ENCODE data around the gene MMP15. TPM values are rescaled to one million over a fixed set of nuclear protein-coding genes. Genes with fewer than 3 reads are reported as not detected.
"Not testable (repeated sequence)": the region's sequence is repeated elsewhere in the genome, so short reads cannot be mapped to it uniquely, and the experiment has no call there.

Gene MMP15
- total RNA-seq = 31.0 TPM

DNA sequence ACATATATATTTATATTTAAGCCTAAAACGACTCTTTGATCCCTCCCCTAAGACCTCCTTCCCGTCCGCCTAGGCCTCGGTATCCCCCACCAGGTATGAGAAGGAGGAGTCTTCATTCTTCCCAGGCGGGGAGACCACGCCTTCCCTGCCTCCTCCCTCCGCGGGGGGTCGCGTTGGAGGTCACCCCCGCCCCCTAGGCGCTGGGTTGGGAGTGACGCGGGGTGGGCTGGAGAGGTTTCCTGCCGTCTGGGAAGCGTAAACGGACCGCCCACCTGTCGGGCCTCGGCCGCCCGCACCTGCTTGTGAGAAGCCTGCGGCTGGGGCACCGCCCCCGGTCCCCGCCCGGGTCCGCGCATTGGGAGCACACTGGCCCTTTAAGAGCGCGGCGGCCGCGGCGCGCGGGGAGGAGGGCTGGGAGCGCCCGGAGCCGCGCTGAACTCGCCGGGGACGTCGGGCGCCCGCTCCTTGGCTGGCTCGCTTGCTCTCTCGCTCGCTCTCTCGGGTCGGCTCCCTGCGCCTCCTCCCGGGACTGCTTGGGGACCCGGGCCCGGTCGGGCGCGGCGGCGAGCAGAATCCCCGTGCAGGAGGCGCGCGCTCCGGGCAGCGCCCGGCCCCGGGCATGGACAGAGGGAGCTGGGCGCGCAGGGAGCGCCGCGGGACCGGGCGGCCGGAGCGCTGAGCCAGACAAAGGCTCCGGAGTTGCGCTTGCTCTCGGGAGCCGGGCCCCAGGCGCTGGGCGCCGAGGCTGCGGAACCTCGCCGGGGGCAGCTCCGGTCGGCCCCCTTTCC lies at the start of gene MMP15:
Gene MMP15 (plus strand): TSS at position 404 of the 788 bp plus-strand sequence. CDS start 597 bp downstream, outside the sequence.
- DNase-seq = peak; percentile 79

DNA sequence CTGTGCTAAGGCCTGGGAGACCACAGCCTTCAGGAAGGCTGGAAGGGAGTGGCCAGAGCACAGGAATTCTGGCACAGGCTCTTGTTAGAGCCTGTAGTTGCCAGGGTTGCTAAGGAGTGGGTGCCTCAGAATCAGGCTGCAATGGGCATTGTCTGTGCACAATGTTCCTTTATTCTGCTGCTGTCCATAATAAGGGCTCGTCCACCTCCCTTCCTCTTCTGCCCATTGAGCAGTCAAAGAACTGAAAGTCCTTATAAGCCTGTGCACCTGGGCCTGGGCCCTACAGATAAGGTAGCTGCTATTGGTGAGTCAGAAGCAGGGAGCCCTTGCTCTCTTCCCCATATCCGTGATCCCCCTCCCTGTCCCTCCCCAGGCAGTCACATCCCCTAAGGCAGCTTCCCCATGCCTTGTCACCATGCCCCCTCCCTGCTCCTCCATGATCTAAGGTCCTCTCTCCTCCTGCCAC lies 49.2 kb upstream of the MMP15 start:
- DNase-seq = peak; percentile 8

DNA sequence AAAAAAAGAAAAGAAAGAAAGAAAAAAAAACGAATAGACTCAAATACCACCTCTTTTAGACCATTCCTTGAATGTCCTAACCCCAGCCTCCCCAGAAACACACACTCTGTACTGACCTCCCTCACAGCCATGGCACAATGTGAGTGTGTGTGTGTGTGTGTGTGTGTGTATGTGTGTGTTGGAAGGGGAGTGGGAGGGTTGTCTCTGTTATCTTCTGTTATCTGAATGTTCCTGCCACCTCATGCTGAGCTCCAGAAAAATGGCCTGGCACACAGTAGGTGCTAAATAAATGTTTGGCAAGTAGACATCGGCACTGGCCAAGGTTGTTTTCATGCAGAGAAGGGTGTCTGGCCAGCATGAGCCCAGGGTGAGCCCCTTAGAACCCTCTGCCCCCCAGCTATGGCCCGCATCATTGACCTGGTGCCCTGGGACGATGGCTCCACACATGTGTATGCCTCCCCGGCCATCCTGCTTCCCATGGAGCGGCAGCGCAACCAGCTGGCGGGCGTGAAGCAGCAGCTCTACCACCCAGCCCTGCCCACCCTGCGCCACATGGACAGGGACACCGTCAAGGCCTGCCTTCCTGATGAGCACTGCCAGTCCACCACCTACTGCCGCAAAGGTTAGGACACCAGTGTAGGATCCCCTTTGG lies 48.0 kb upstream of the MMP15 start:
- no peak for DNase-seq

DNA sequence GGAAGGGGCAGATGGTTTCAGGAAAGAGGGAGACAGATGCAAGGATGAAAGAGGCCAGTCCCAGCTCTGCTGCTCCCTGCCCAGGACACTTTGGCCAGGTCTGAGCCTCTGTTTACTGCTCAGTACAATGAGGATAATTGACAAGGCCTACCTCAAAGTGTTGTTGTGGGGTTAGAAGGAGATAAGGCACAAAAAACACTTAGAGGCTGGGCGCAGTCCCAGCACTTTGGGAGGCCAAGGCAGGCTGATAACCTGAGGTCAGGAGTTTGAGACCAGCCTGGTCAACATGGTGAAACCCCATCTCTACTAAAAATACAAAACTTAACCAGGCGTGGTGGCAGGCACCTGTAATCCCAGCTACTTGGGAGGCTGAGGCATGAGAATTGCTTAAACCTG lies 47.5 kb upstream of the MMP15 start:
- not testable (repeated sequence) for DNase-seq

DNA sequence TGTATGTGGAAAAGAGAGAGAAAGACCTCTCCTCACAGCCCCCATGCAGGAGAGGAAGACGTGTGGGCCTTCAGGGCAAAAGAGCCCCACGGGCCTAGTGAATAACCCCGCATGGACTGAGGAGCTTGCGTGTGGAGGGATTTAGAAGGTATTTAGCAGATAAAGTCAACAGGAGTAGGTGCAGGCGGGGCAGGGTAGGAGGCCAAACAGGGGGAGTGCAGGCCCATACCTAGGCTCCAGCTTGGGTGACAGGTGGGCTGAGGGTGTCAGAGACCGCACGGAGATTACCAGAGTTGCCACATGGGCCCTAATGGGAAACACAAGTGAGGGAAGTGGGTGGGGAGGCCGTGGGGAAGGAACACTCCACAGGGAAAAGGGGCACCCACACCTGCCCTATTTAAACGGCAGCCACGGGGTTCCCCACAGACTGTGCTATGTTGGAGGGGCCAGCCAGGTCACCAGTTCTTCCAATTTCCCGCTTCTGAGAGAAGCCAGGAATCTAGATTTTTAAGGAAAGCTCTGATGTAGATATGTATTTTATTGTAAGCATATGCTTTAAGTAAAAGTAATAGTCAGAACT lies 46.5 kb upstream of the MMP15 start:
- DNase-seq = no peak

DNA sequence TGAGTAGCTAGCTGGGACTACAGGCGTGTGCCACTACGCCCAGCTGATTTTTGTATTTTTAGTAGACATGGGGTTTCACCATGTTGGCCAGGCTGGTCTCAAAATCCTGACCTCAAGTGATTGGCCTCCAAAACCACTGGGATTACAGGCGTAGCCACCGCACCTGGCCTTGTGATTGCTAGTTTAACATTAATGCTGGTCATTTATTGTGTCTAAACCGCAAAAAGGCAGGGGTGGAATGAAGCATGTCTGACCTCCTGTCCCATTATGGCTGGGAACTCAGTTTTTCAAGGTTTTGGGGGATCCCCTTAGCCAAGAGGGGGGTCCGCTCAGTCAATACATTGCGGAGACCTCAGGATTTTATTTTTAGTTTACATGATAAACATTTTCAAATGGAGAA lies 43.9 kb upstream of the MMP15 start:
- DNase-seq = no peak

DNA sequence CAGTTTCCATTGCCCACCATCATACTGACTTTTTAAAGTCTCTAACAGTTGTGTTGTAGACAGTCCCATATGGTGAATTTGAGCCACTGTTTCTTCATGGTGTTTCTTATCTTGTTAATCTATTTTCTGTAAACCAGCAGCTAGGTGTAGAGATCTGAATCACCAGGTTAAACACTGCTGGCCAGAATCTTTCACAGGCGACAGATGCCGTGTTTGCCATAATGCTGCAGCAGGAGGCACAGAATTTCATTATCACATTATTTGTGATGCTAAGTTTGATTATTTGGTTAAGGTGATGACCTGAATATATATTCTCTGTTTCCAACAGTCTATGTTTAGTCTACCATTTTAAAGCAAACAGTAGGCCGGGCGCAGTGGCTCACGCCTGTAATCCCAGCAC lies 43.2 kb upstream of the MMP15 start:
- DNase-seq = no peak

DNA sequence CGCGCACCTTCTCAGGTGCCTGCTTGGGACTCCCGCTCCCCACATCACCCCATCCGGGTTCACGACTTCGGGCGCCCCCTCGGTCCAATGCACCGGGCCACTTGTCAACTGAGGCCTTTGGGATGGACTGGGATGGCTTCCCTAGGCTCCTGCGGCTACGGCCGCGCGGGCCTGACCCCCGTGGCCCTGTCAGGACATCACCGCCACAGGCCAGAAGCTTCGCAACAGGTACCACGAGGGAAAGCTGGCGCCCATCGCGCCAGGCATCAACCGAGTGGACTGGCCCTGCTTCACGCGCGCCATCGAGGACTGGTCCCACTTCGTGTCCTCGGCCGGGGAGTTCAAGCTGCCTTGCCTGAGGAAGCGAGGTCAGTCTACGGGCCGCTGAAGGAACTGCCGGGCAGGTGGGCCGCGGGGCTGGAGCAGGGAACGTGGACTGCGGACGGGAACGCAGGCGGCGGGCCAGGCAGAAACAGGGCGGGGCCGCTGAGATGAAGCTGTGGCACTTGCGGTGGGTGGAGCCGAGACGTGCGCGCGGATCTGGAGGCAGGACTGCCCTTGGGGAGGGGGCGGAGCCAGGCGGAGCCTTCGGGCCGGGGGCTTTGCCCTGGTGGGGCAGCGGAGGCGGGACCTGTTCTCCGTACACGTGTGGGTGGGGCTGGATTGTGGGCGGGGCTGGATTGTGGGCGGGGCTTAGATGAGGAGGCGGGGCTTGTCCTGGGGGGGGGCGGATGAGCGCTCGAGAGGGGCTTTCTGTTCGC lies 40.9 kb upstream of the MMP15 start:
- peak; percentile 91 for DNase-seq

DNA sequence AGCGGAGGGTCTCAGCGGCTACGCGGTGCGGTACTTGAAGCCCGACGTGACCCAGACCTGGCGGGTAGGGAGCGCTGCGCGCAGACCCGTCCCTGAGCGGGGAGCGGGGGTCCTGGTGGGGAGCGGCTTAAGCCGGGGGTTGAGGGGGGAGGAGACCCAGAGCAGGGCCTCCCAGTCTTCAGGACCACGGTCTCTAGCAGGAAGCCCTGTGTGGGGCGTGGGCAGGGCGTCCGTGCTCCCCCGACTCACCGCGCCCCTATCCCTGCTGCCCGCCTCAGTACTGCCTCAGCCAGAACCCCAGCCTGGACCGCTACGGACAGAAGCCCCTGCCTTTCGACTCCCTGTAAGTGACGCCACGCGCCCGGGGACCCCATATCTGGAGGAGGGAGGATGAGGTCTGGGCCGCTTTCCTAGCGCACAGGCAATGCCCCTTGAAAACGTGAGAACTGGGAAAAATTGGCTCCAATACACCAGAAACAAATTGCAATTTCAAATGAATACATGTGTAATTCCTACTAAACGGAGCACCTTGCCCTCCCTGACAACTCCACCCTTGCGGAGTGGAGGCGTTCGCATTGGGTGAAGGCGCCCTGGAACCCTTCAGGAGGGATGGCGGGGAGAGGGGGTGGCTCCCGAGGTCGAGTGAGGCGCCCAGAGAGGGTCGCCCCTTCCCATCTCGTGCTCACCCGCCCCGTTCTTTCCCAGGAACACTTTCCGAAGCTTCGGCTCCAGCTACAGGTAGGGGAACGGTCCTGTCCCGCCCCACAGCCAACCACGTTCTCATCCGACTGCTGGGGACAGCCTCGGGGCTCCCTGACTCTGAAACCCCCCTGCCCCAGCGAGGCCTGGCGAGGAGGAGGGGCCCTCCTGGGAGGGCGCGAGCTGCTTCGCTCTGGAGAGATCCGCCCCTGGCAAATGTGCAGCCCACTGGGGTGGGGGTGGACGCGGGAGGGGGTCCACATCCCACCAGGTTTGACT lies 40.1 kb upstream of the MMP15 start:
- peak; percentile 25 for DNase-seq

DNA sequence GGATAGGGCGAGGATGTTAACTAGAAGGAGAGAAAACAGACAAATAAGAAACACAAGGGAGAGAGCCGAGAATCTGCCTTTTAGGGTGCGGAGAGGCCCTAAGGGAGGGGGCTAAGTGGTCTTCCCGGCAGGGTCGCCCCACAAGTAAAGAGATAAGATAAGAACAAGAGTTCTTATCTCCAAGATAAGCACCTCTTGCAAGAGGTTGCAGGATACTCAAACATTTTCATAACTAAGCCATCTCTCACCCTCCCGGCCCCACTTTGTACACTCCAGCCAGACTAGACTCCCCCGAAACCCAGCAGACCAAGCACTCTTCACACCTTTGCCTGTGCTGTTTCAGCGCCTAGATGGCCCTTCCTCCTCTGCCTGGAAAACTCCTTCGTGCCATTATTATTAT lies 39.4 kb upstream of the MMP15 start:
- no peak for DNase-seq

DNA sequence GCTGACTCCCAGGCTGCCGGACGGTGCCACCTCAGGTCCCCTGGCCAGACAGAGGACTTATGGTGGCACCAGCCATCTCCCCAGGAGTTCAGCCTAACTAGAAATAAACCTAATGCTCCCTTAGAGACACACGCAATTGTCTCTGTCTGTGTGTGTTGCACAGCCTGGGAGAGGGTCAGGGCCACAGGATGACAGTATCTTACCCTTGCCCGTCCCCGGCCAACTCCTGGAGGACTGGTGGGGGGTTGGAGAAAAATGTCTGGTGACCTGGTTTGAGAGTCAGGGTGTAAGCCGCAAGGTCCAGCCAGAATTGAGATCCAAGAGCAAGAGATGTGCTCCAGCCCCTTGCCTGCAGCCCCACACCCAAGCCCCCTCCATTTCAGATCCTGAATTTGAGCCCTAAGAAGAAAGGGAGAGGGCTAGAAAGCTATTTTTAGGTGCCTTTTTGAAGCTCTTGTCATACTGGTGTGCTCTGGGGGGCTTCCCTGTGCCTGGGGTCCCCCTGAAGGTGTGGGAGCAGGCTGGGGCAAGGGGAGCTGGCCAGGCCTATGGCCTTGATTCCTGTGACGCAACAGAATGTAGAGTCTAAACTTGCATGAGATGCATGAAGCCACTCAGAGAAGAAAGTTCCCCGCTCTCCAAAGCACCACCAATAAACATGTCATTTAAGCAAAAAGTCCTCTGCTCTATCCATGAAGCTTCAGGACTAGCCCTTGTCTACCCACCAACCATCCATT lies 37.9 kb upstream of the MMP15 start:
- no peak for DNase-seq

DNA sequence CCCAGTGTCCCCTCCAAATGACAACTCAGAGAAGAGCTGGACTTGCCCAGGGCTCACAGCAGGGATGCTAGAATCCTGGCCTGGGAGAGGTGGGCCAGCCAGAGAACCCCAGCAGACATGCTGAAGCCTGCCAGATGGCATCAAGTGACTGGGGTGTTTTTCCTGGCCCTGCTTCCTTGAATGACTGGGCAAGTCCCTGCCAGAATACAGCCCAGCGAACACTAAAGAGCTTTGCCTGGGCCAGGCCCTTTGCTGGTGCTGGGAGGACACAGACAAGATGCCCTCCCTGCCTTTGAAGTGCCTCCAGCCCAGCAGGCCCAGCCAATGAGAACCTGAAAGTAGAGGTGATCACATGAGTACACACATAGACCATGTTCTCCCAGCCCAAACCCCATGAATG lies 36.6 kb upstream of the MMP15 start:
- DNase-seq = peak; percentile 22

DNA sequence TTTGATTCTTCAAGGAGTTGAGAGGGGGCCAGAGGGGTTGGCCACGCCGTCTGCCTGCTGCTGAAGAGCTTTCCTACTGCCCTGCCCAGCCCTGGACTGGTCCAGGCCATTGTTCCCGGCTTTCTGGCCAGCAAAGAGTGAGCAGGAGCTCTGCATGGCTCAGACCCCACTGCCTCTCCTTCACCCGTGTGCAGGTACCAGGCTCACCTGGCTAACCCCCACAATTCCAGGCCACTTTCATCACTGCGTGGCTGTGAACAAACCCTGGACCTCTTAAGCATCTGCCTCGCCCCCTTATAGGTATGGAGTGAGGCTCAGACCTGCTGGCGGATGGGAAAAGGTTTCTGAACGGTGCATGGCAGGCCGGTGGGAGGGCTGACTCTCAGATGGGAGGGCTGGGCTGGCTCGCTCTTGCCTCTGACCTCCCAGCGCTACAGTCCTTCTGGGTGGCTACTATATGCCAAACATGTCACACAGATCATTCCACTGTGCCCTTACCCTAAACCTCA lies 33.9 kb upstream of the MMP15 start:
- no peak for DNase-seq

DNA sequence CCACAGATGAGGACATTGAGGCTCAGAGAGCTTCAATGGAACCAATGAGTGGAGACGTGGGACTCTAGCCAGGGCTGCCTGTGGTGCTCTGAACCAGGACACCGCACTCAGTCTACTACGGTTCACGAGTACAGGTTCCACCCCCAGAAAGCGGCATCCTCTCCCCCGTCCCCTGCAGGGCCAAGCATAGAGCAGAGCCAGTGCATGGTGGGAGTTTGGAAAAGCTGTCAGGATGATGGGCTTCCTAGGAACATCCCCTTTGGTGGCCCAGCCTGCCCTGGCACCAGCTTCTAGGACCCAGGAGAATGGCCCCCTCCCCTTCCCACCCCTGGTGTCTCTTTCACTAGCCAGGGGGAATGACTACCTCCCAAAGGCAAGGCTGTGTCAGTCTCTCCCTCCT lies 33.5 kb upstream of the MMP15 start:
- DNase-seq = no peak

DNA sequence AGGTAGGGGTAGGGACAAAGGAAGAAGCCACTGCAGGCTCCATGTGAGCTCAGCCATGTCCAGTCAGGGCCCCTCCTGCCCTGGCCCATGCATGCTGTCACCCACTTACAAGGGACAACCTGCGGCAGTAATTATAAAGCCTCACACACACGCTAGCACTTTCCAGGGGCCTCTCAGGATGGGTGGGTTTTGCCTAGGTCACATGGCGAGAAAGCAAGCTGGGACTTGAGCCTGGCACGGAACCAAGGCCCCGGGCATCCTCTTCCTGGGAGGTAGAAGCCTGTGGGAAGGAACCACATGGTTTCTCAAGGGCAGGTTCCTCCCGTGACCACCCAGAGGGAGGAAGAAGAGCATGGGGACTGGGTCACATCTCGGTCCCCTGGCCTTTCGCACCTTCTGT lies 32.1 kb upstream of the MMP15 start:
- peak; percentile 26 for DNase-seq

DNA sequence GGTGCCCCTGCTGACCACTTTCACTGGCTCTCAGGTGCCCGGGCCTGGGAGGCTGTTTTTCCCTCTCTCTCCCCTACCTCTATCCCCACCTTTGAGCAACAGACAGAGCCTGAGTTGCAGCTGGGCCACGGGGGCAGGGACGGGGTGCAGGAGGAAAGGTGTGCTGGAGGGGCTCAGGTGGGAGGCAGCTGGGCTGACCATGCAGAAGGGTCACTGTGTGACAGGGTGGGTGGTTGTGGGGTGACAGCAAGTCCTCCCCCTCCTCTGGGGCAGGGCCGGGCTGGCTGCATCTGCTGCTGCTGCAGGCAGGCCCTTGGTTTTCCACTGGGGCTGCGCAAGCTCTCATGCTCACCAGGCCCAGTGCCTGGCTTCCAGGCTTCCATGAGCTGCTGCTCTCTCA lies 31.7 kb upstream of the MMP15 start:
- no peak for DNase-seq

DNA sequence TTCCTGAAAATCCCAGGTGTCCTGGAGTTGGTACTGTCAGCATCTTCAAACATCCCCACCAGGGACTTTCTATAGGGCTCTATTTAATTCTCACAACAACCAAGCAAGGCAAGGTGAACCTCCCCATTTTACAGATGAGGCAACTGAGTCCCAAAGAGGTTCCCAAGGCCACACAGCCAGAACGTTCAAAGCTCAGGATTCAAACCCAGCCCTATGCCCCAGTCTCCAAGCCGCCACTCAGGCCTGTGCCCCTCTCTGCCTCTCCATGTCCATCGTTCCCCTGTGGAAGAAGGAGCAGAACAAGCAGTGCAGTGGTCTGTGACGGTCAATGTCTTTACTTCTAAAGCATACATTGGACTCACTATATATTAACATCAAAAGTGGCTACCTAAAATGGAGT lies 31.2 kb upstream of the MMP15 start:
- no peak for DNase-seq

DNA sequence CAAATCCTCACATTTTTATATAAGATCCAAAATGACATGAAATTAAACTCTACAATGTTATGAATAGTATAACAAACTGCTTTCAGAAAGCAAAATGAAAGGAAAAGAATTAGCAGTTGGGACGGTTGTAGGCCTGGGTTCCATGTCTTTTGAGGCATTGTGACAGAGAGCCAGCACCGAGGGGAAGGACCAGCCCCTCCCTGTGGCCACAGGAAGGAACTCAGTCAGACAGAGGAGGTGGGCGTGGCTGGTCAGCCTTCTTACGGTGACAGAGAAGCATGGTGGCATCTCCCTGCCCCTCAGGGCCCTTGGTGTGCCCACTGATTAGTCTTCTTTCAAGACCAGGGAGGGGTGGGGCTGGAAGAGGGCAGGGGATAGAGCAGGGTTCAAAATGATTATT lies 30.8 kb upstream of the MMP15 start:
- peak; percentile 21 for DNase-seq

DNA sequence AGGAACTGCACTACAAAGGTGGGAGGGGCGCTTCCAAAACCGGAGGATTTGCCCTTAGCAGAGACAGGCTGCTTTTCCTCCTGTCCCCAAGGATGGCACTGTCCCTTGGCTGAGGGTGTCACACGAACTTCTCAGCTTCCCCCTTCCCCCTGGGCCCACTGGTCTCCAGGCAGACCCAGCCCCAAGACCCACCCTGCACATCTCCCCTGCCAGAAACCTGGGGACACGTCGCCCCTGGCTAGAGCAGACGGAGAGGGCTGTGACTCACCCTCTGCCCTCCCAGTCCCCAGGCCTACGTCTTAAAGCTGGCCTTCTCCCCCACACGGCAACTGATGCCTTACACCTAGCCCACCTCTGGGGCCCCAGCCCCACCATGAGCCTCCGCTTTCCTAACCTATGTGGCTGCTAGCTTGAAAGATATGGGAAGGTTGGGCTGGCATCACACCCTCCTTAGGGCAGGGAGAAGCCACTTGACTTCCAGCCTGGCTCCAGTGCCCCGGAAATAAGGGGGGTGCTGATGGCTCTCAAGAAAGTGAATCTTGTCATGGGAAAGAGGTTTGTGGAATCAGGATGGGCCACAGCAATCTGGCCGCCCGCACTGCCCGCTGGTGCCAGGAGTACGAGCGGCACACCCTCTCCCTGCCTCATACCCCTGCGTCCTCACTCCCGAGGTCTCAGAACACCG lies 29.7 kb upstream of the MMP15 start:
- DNase-seq = no peak

Data from tongue (tissue), 2 donors.